Muscle layer of duodenum (tissue), 2 donors: ENCODE measurements around the gene FGFR2.
"Not testable (repeated sequence)": the region's sequence is repeated elsewhere in the genome, so short reads cannot be mapped to it uniquely, and the experiment has no call there.

Experiments
- H3K27ac ChIP-seq: one replicate; pipeline ENCODE4 v1.7.0; 2013; ENCODE audit warnings: mild to moderate bottlenecking, low read length
- H3K27me3 ChIP-seq: one replicate; pipeline ENCODE4 v1.7.0; 2013; ENCODE audit warnings: low read depth, mild to moderate bottlenecking, control low read depth, low read length
- H3K36me3 ChIP-seq, 2 donors: one replicate each; pipeline ENCODE4 v1.7.0; 2013; ENCODE audit warnings: low read length in 2 of 2, control low read depth in 1 of 2, mild to moderate bottlenecking in 1 of 2; ENCODE audit not compliant: insufficient read depth in 2 of 2, control insufficient read depth in 1 of 2
- H3K4me1 ChIP-seq, 2 donors: one replicate each; pipeline ENCODE4 v1.7.0; 2013; ENCODE audit warnings: low read length in 2 of 2, mild to moderate bottlenecking in 2 of 2, control low read depth in 1 of 2, moderate library complexity in 1 of 2; ENCODE audit not compliant: insufficient read depth in 2 of 2, control insufficient read depth in 1 of 2
- H3K4me3 ChIP-seq, 2 donors: one replicate each; pipeline ENCODE4 v1.7.0; 2013; ENCODE audit warnings: low read length in 2 of 2, low read depth in 1 of 2, mild to moderate bottlenecking in 1 of 2
- H3K9me3 ChIP-seq, 2 donors: one replicate each; pipeline ENCODE4 v1.7.0; 2013; ENCODE audit warnings: low read length in 2 of 2, control low read depth in 1 of 2, mild to moderate bottlenecking in 1 of 2; ENCODE audit not compliant: control insufficient read depth in 1 of 2
- donor health status: healthy.

FGFR2 gene

GRCh38 chr10:121530481-121531075 lies 67.7 kb downstream of the FGFR2 start:
- peaks cover 0 to 6% of the 10 kb centered on the region in 2 donors for H3K4me1 ChIP-seq

GRCh38 chr10:121527690-121528089 lies 70.6 kb downstream of the FGFR2 start:
- H3K4me3 ChIP-seq = no peak overlapping the region
- H3K36me3 ChIP-seq = no peaks in the 10 kb centered on the region
- H3K27me3 ChIP-seq = no peaks in the 10 kb centered on the region
- no peaks in the 10 kb centered on the region for H3K9me3 ChIP-seq
- H3K4me1 ChIP-seq = peaks cover 7 to 31% of the 10 kb centered on the region in 2 donors
- H3K27ac ChIP-seq = peak overlapping the region; percentile 74

More at GRCh38 chr10:121530481-121531075, 67.7 kb downstream of the FGFR2 start:
- Histone ChIP-seq H3K27ac (no peak overlapping the region), H3K36me3 (no peaks in the 10 kb centered on the region), H3K4me3 (no peak overlapping the region), H3K9me3 (no peaks in the 10 kb centered on the region), H3K27me3 (no peaks in the 10 kb centered on the region)

GRCh38 chr10:121526801-121527221 lies 71.4 kb downstream of the FGFR2 start:
- H3K36me3 ChIP-seq = no peaks in the 10 kb centered on the region
- peaks cover 7 to 31% of the 10 kb centered on the region in 2 donors for H3K4me1 ChIP-seq
- H3K4me3 ChIP-seq = no peak overlapping the region
- no peaks in the 10 kb centered on the region for H3K9me3 ChIP-seq
- no peaks in the 10 kb centered on the region for H3K27me3 ChIP-seq
- no peak overlapping the region for H3K27ac ChIP-seq

- no peak overlapping the region for H3K27ac ChIP-seq
- H3K4me3 ChIP-seq = no peak overlapping the region
- peaks cover 7 to 31% of the 10 kb centered on the region in 2 donors for H3K4me1 ChIP-seq
- no peaks in the 10 kb centered on the region for H3K9me3 ChIP-seq
- no peaks in the 10 kb centered on the region for H3K27me3 ChIP-seq
- H3K36me3 ChIP-seq = no peaks in the 10 kb centered on the region
These were observed 72.0 kb downstream of the FGFR2 start for GRCh38 chr10:121526135-121526790.

- no peaks in the 10 kb centered on the region for H3K27me3 ChIP-seq
These were observed 72.8 kb downstream of the FGFR2 start for GRCh38 chr10:121525251-121526134.

GRCh38 chr10:121524157-121524817 lies 74.0 kb downstream of the FGFR2 start:
- Histone ChIP-seq H3K27ac (peak overlapping the region; percentile 26), H3K36me3 (no peaks in the 10 kb centered on the region), H3K4me1 (peaks cover 7 to 31% of the 10 kb centered on the region in 2 donors), H3K9me3 (no peaks in the 10 kb centered on the region), H3K4me3 (peak overlapping the region in 1 of 2 donors; percentile 12), H3K27me3 (no peaks in the 10 kb centered on the region)

More at GRCh38 chr10:121525251-121526134, 72.8 kb downstream of the FGFR2 start:
- H3K4me3 ChIP-seq = no peak overlapping the region
- H3K4me1 ChIP-seq = peaks cover 7 to 31% of the 10 kb centered on the region in 2 donors
- no peaks in the 10 kb centered on the region for H3K36me3 ChIP-seq
- no peak overlapping the region for H3K27ac ChIP-seq
- no peaks in the 10 kb centered on the region for H3K9me3 ChIP-seq

GRCh38 chr10:121522831-121523230 lies 75.4 kb downstream of the FGFR2 start:
- H3K27ac ChIP-seq = no peak overlapping the region
- H3K4me3 ChIP-seq = no peak overlapping the region
- H3K27me3 ChIP-seq = no peaks in the 10 kb centered on the region
- H3K9me3 ChIP-seq = no peaks in the 10 kb centered on the region
- peaks cover 7 to 31% of the 10 kb centered on the region in 2 donors for H3K4me1 ChIP-seq
- no peaks in the 10 kb centered on the region for H3K36me3 ChIP-seq

- Histone ChIP-seq H3K27me3 (no peaks in the 10 kb centered on the region), H3K4me1 (peaks cover 7 to 31% of the 10 kb centered on the region in 2 donors), H3K27ac (no peak overlapping the region), H3K9me3 (no peaks in the 10 kb centered on the region), H3K4me3 (no peak overlapping the region), H3K36me3 (no peaks in the 10 kb centered on the region)
These were observed 76.3 kb downstream of the FGFR2 start for GRCh38 chr10:121521794-121522556.

- not testable (repeated sequence) for H3K27ac ChIP-seq, H3K9me3 ChIP-seq, H3K36me3 ChIP-seq, H3K4me3 ChIP-seq, H3K27me3 ChIP-seq
- peaks cover 7 to 27% of the 10 kb centered on the region in 2 donors for H3K4me1 ChIP-seq
These were observed 77.7 kb downstream of the FGFR2 start for GRCh38 chr10:121520526-121520925.

- no peak overlapping the region for H3K4me3 ChIP-seq
- no peaks in the 10 kb centered on the region for H3K9me3 ChIP-seq
- peaks cover 0 to 1% of the 10 kb centered on the region in 2 donors for H3K36me3 ChIP-seq
- H3K27ac ChIP-seq = no peak overlapping the region
- peaks cover 7 to 21% of the 10 kb centered on the region in 2 donors for H3K4me1 ChIP-seq
- no peaks in the 10 kb centered on the region for H3K27me3 ChIP-seq
These were observed 78.2 kb downstream of the FGFR2 start for GRCh38 chr10:121519901-121520493.
